HEK293T (cell line): ENCODE data around the gene GSTM2.

Experiments
- ARNT ChIP-seq: fragments of 450-650 bp; IDR thresholded peaks from 2 replicates; pipeline ENCODE4 v1.6.1; 2017; ENCODE audit warnings: mild to moderate bottlenecking
- ELF4 ChIP-seq: fragments of 450-650 bp; IDR thresholded peaks from 2 replicates; pipeline ENCODE4 v1.6.1; 2017; ENCODE audit warnings: antibody characterized with exemption
- FOXA1 ChIP-seq: fragments of 450-650 bp; IDR thresholded peaks from 2 replicates; pipeline ENCODE4 v1.6.1; 2016; ENCODE audit warnings: mild to moderate bottlenecking
- FOXK2 ChIP-seq: fragments of 450-650 bp; IDR thresholded peaks from 2 replicates; pipeline ENCODE4 v1.6.1; 2016; ENCODE audit warnings: mild to moderate bottlenecking
- HDGF ChIP-seq: fragments of 450-650 bp; IDR thresholded peaks from 2 replicates; pipeline ENCODE4 v1.6.1; 2017; ENCODE audit warnings: antibody characterized with exemption, borderline replicate concordance
- SP1 ChIP-seq: fragments of 450-650 bp; IDR thresholded peaks from 2 replicates; pipeline ENCODE4 v1.6.1; 2017
- SUZ12 ChIP-seq: fragments of 450-650 bp; IDR thresholded peaks from 2 replicates; pipeline ENCODE4 v1.6.1; 2016; ENCODE audit warnings: mild to moderate bottlenecking
- TARDBP ChIP-seq: fragments of 450-650 bp; IDR thresholded peaks from 2 replicates; pipeline ENCODE4 v1.6.1; 2016
- ZNF384 ChIP-seq: fragments of 450-650 bp; IDR thresholded peaks from 2 replicates; pipeline ENCODE4 v1.6.1; 2016

GRCh38 chr1:109659997-109660690 lies 7.7 kb upstream of the GSTM2 start:
- TF ChIP-seq TARDBP (no peak), FOXA1 (no peak), HDGF (no peak), ZNF384 (no peak), ELF4 (no peak), ARNT (no peak), FOXK2 (no peak), SP1 (no peak), SUZ12 (no peak)
